HFF-Myc (cell line): ENCODE data around the gene PIK3C2G.

ENCODE experiments used
- DNase-seq: peaks from one replicate; pipeline ENCODE4 v3.0.0-alpha.2; 2011; ENCODE audit warnings: low read depth; ENCODE audit errors: extremely low read depth
- H3K4me3 ChIP-seq: replicated peaks from 2 replicates; pipeline ENCODE4 v1.5.1; 2011; ENCODE audit warnings: low read depth, mild to moderate bottlenecking, control low read depth, low read length
- CTCF ChIP-seq: IDR thresholded peaks from 2 replicates; pipeline ENCODE4 v1.5.1; 2012; ENCODE audit warnings: mild to moderate bottlenecking, low read depth, low read length, control low read depth; ENCODE audit errors: missing control alignments

Gene PIK3C2G

GRCh38 chr12:18591473-18591872 is 330.2 kb downstream of the PIK3C2G start:
- no peak for TF ChIP-seq CTCF
- no peak overlapping the region for H3K4me3 ChIP-seq
- no peak for DNase-seq

DNA sequence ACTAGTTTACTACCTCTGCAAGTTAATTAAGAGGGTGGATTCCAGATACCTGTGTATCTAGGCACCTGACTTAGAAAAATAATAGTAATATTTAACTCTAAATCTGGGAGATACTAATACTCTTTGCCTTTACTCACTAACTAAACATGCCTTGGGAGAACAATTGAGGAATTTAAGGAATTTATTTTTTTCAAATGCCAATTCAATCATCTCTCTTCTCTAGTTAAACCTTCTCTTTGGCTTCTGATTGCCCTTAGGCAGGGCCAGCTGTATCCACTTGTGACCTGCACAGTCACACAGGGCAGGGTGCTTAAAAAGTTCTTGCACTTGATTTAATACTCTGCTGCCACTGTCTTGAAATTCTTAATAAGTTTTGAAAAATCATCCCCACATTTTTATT is 334.1 kb downstream of the PIK3C2G start:
- no peak for TF ChIP-seq CTCF
- DNase-seq = no peak
- no peak overlapping the region for H3K4me3 ChIP-seq

GRCh38 chr12:18601962-18602361 is 340.6 kb downstream of the PIK3C2G start:
- DNase-seq = no peak
- TF ChIP-seq CTCF = no peak
- H3K4me3 ChIP-seq = no peak overlapping the region

DNA sequence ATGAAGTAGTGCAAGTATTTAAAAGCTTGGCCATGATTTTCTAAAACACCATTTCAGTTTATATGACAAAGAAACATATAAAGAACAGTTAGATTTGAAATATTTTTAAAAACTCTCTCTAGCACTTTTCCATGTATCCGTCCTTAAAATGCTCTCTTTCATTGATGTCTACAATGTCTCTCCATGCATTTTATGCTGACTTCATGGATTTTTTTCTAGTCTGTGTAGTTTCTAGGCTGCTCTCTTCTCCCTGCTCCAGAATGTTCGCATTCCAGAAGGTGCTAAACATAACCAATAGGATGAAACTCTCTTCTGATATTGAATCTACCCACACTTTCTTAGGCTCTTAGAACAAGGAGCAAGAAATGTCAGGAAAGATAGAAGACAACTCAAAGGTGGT is 351.7 kb downstream of the PIK3C2G start:
- DNase-seq = no peak
- H3K4me3 ChIP-seq = no peak overlapping the region
- no peak for TF ChIP-seq CTCF

DNA sequence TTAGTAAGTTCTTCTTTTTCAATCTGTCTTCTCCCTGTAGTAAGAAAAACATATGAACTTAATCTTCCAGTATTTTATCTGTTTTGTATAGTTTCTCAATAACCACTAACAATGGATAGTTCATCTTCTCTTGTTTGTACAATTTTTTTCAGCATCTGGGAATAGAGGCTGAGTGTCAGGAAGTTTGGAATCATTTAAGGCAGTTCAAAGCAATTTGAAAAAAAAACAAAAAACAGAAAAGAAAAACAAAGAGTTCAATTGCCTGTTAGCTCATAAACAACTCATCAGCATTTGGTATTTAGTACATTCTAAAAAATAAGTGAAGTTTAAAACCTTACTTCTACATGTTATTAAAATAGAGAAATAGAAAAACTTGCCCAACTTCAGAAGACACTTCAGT is 359.7 kb downstream of the PIK3C2G start:
- TF ChIP-seq CTCF = no peak

DNA sequence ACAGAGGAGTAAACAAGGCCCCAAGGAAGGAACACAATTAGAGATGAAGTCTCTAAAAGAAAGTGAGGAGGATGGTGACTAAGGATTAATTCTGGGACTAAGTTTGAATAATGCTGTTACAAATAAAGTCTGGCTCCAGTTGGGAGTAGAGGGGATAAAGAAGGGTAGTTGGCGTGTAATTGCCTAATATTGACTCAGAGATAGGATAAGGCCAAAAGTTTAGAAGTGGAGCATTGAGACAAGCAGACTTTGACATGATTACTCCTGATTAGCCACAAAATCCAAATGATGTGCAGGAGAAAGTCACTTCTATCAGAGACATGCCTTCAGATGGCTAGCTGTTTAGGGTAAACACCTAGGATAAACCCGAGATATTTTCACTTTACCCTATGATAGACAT is 368.1 kb downstream of the PIK3C2G start:
- TF ChIP-seq CTCF = no peak
- H3K4me3 ChIP-seq = no peak overlapping the region
- no peak for DNase-seq

More for the DNA sequence above, 359.7 kb downstream of the PIK3C2G start:
- no peak overlapping the region for H3K4me3 ChIP-seq
- no peak for DNase-seq

GRCh38 chr12:18629916-18630315 is 368.6 kb downstream of the PIK3C2G start:
- no peak for DNase-seq
- H3K4me3 ChIP-seq = no peak overlapping the region
- no peak for TF ChIP-seq CTCF
